Cortex of kidney (tissue), 1 donor: ENCODE measurements around the gene KLHL7.
"Not testable (repeated sequence)": the region's sequence is repeated elsewhere in the genome, so short reads cannot be mapped to it uniquely, and the experiment has no call there.

Source experiments
- DNase-seq: peaks from one replicate; lab custom pipeline; 2025; lab: John Stamatoyannopoulos, UW

The KLHL7 gene

GRCh38 chr7:23214423-23214822 lies 108.8 kb downstream of the KLHL7 start:
- no peak for DNase-seq

GRCh38 chr7:23214938-23215337 lies 109.4 kb downstream of the KLHL7 start:
- no peak for DNase-seq

GRCh38 chr7:23216021-23216420 lies 110.4 kb downstream of the KLHL7 start:
- DNase-seq: no peak

- no peak for DNase-seq
Measured at GRCh38 chr7:23218196-23218595, 112.6 kb downstream of the KLHL7 start.

GRCh38 chr7:23220690-23221305 lies 115.2 kb downstream of the KLHL7 start:
- DNase-seq: no peak

- no peak for DNase-seq
Measured at GRCh38 chr7:23222439-23223030, 117.0 kb downstream of the KLHL7 start.

GRCh38 chr7:23224364-23224763 lies 118.8 kb downstream of the KLHL7 start:
- DNase-seq: not testable (repeated sequence)

GRCh38 chr7:23226844-23227450 lies 121.4 kb downstream of the KLHL7 start:
- DNase-seq: no peak
